GM18858 (cell line): ENCODE results near the gene C17orf100.
"Not testable (repeated sequence)": the region's sequence is repeated elsewhere in the genome, so short reads cannot be mapped to it uniquely, and the experiment has no call there.

Experiments used
- ATAC-seq: cut with Tn5 transposase; IDR thresholded peaks from one replicate; pipeline ENCODE4 v1.9.1; 2021; ENCODE audit not compliant: unreplicated experiment

C17orf100 gene

GRCh38 chr17:6640536-6641246, 10.9 kb upstream of the C17orf100 start, which contains the start of the genes KIAA0753 and TXNDC17:
TSS of gene KIAA0753 (minus strand) at chr17:6640711. CDS start at chr17:6635103, 5,608 bp downstream.
TSS of gene TXNDC17 (plus strand) at chr17:6641060. CDS start at chr17:6641083, 23 bp downstream.
- peak; percentile 81 for ATAC-seq

DNA sequence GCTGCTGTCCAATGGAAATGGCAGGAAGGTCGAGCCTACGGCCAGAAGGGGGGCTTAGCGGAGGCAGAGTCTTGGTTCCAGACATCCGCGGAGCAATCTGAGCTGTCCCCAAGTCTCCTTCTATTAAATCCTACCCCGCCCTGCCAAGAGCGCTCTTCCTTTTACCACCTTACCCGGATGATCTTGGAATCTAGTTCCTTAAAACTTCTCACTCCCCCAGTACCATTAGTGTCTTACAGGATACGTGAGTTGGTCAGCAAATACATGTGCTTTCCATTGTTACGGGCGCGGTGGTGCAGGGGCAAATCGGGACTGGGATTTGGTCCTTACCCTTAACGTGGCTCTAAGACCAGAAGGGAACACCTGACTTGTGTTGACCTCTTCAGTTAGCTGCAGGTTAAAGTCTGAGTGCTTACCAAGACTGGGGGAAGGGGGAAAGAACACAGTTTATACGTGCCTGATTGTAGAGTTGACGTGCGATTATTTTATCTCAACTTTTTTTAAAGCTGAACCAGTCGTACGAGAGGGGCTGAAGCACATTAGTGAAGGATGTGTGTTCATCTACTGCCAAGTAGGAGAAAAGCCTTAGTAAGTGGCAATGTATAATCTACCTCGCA, 10.2 kb upstream of the C17orf100 start:
- ATAC-seq = no peak

GRCh38 chr17:6642592-6642991, 9.0 kb upstream of the C17orf100 start:
- no peak for ATAC-seq

GRCh38 chr17:6643451-6644125, 8.0 kb upstream of the C17orf100 start:
- no peak for ATAC-seq

- no peak for ATAC-seq
Observed at GRCh38 chr17:6648181-6648580, 3.4 kb upstream of the C17orf100 start.

DNA sequence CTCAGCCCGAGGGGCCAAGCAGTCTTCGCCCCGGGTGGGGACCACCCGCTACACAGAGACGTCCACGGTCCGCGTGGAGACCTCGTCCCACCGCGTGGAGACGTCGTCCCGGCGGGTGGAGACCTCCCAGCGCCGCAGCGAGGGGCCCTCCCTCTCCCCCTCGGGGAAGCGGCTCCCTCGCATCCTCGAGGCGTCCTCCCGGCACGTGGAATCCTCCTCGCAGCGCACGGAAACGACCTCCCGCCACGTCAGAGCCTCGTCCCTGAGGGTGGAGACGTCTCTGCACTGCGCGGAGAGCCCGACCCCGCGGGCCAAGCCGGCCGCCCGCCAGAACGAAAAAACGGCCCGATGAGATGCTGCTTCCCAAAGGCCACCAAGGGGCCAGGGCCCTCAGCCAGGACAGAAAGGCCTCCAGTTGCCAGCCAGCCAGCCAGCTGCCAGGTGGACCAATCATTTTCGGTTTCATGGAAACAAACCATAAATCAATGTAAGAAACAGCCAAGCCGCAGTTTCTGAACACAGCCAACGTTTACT, 424 bp downstream of the C17orf100 start:
- peak; percentile 3 for ATAC-seq

GRCh38 chr17:6654841-6655731, 3.5 kb downstream of the C17orf100 start:
- no peak for ATAC-seq

DNA sequence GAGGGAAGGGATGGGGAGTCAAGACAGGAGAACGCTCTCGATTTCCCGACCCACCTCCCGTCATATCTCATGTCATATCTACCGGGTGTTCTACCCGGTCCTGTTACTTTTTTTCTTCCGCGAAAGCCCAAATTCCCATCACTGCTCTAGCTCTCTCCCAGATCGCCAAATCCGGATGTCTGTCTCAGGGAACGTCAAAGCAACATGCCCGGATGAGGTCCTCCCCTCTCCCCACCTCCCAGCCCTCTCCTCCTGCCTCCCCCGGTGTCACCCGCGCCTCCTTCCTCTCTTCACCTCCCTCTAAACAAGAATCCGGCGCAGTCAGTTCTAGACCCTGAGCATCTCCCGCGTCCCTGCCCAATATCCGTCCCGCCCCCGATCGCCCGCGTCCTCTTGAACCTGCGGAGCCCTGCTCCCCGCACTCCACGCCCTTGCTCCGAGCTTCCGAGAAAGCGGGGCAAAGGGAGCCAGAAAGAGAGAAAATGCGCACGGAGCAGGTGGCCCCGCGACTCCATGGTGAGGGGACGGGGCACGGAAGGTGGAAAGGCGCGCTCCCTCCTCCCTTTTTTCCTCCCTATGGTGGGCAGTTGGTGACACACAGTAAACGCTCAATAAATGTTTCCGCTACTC, 4.3 kb downstream of the C17orf100 start:
- ATAC-seq = not testable (repeated sequence)

DNA sequence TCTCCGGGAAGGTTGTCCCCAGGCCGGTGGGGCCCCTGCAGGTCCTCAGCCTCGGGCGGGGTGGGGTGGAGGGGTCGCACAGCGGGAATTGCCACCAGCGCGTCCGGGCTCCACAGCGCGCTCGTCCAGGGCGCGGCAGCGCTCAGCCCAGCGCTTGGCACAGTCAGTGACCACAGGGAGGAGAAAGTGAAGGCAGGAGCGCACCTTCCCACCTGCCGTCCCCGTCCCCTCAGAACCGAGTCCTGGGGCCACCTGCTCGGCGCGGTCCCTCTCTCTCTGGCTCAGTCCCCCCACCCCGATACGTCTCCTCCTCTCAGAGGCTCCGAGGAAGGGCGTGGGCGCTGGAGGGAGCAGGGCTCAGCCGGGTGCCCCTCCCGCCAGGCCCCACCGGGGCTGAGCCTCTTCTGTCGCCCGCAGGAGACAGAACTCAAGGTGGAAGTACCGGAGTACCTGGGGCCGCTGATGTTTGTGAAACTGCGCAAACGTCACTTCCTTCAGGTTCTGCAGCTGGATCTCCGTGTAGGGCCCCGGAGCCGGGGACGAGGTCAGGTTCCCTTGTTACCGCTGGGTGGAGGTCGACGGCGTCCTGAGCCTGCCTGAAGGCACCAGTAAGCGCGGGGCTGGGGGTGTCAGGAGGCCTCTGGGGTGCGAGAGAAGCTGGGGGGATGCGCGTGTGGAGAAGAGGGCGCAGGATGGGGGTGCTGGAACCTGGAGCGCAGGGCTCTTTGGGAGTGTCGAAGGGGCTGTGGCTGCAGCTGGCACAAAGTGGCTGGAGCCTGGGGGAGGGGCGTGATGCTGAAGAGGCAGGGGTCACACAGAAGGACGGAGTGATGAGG, 5.5 kb downstream of the C17orf100 start:
- not testable (repeated sequence) for ATAC-seq

- ATAC-seq = no peak
Observed at GRCh38 chr17:6657633-6658287, 6.2 kb downstream of the C17orf100 start.

DNA sequence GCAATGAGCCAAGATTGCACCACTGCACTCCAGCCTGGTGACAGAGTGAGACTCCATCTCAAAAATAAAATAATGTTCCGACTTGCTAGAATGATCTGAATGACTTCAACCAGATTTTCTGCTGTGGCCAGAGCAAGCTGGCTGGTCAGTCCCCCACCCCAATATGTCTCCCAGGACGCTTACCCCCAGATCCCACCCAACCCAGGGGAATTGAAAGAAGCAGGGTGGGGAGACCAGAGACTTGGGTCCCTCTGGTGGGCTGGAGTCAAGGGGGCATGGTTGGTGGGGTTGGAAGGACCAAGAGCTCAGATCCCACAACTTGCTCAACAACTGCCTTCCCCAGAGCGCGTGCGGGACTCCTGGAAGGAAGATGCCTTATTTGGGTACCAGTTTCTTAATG, 6.8 kb downstream of the C17orf100 start:
- ATAC-seq = not testable (repeated sequence)

- no peak for ATAC-seq
Observed at GRCh38 chr17:6660101-6660500, 8.5 kb downstream of the C17orf100 start.

- no peak for ATAC-seq
Observed at GRCh38 chr17:6660805-6661463, 9.4 kb downstream of the C17orf100 start.

GRCh38 chr17:6661464-6661848, 9.9 kb downstream of the C17orf100 start:
- no peak for ATAC-seq

DNA sequence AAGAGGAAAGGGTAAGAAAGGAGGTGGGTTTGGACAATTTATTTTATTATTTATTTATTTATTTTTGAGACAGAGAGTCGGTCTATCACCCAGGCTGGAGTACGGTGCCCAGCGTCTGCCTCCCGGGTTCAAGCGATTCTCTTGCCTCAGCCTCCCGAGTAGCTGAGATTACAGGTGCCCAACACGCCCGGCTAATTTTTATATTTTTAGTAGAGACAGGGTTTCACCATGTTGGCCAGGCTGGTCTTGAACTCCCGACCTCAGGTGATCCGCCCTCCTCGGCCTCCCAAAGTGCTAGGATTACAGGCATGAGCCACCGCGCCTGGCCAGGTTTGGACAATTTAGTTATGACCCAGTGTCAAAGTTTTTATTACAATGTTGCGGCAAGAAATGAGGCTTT, 11.6 kb downstream of the C17orf100 start:
- not testable (repeated sequence) for ATAC-seq

- no peak for ATAC-seq
Observed at GRCh38 chr17:6666077-6666521, 14.5 kb downstream of the C17orf100 start.

- no peak for ATAC-seq
Observed at GRCh38 chr17:6666557-6666956, 15.0 kb downstream of the C17orf100 start.

DNA sequence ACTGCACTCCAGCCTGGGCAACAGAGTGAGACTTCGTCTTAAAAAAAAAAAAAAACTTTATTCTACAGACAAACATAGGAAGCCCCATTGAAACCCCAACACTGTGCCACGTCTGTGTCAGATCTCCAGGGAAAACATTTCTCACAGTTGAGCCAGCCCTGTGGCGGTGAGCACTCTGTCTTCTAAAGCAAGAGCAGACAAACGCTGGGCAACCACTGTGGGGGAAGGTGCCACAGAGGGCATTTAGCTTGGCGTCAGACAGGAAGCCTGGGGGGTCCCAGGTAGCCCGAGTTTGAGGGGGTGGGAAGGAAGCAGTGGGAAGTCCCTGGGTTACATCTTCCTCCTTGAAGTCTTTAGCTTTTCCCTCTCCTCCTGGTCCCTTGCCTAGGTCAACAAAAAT, 16.0 kb downstream of the C17orf100 start:
- no peak for ATAC-seq
